ENCODE data around the gene ZPBP2. TPM values are rescaled to one million over a fixed set of nuclear protein-coding genes. Genes with fewer than 3 reads are reported as not detected.

The ZPBP2 gene
- total RNA-seq, 4 donors from 2014 or later, result not detected

- Histone ChIP-seq H3K4me3 (no peak overlapping the region), H3K27ac (no peak overlapping the region), H3K4me1 (peaks cover 14% of the 10 kb centered on the region), H3K9me3 (no peaks in the 10 kb centered on the region), H3K27me3 (peaks cover 78% of the 10 kb centered on the region), H3K36me3 (no peaks in the 10 kb centered on the region)
- 92% methylated on average over 8 of the region's 8 CpGs for WGBS
- TF ChIP-seq POLR2A (IDR thresholded peaks at IDR 0.05) (no peak), POLR2AphosphoS5 (IDR thresholded peaks at IDR 0.05) (no peak), EP300 (IDR thresholded peaks at IDR 0.05) (no peak), CTCF (IDR thresholded peaks at IDR 0.05) (no peak)
- no peak for DNase-seq (ENCODE audit: low spot score in 2 of 2)
These were observed 1.8 kb upstream of the ZPBP2 start for GRCh38 chr17:39866013-39866730.

GRCh38 chr17:39867084-39867879 is 720 bp upstream of the ZPBP2 start:
- no peaks in the 10 kb centered on the region for H3K9me3 ChIP-seq
- WGBS, result 88% methylated on average over 21 of the region's 21 CpGs
- no peak for DNase-seq (ENCODE audit: low spot score in 2 of 2)
- no peak overlapping the region for H3K4me3 ChIP-seq
- H3K36me3 ChIP-seq, result no peaks in the 10 kb centered on the region
- H3K4me1 ChIP-seq, result peaks cover 14% of the 10 kb centered on the region
- H3K27me3 ChIP-seq, result peaks cover 67% of the 10 kb centered on the region
- H3K27ac ChIP-seq, result no peak overlapping the region
- TF ChIP-seq CTCF (IDR thresholded peaks at IDR 0.05) (no peak), EP300 (IDR thresholded peaks at IDR 0.05) (no peak), POLR2A (IDR thresholded peaks at IDR 0.05) (no peak), POLR2AphosphoS5 (IDR thresholded peaks at IDR 0.05) (no peak)

- Histone ChIP-seq H3K9me3 (no peaks in the 10 kb centered on the region), H3K36me3 (no peaks in the 10 kb centered on the region), H3K4me1 (peaks cover 14% of the 10 kb centered on the region), H3K27me3 (peaks cover 58% of the 10 kb centered on the region), H3K4me3 (no peak overlapping the region), H3K27ac (no peak overlapping the region)
- DNase-seq (ENCODE audit: low spot score in 2 of 2), result no peak
- TF ChIP-seq POLR2A (IDR thresholded peaks at IDR 0.05) (no peak), CTCF (IDR thresholded peaks at IDR 0.05) (no peak), EP300 (IDR thresholded peaks at IDR 0.05) (no peak), POLR2AphosphoS5 (IDR thresholded peaks at IDR 0.05) (no peak)
- 85% methylated on average over 17 of the region's 17 CpGs for WGBS
These were observed 546 bp downstream of the ZPBP2 start for GRCh38 chr17:39868554-39868942.

- peaks cover 50% of the 10 kb centered on the region for H3K27me3 ChIP-seq
- DNase-seq (ENCODE audit: low spot score in 2 of 2), result no peak
- H3K4me1 ChIP-seq, result peaks cover 5% of the 10 kb centered on the region
- no peak overlapping the region for H3K4me3 ChIP-seq
- H3K27ac ChIP-seq, result no peak overlapping the region
- TF ChIP-seq POLR2A (IDR thresholded peaks at IDR 0.05) (no peak), POLR2AphosphoS5 (IDR thresholded peaks at IDR 0.05) (no peak), CTCF (IDR thresholded peaks at IDR 0.05) (no peak), EP300 (IDR thresholded peaks at IDR 0.05) (no peak)
- H3K9me3 ChIP-seq, result no peaks in the 10 kb centered on the region
- no peaks in the 10 kb centered on the region for H3K36me3 ChIP-seq
- WGBS, result 98% methylated on average over 1 of the region's 1 CpG
These were observed 2.8 kb downstream of the ZPBP2 start for GRCh38 chr17:39870776-39871175.

- Histone ChIP-seq H3K4me3 (no peak overlapping the region), H3K27ac (no peak overlapping the region), H3K4me1 (peaks cover 5% of the 10 kb centered on the region), H3K27me3 (peaks cover 46% of the 10 kb centered on the region), H3K36me3 (no peaks in the 10 kb centered on the region), H3K9me3 (no peaks in the 10 kb centered on the region)
- DNase-seq (ENCODE audit: low spot score in 2 of 2), result no peak
- 82% methylated on average over 2 of the region's 2 CpGs for WGBS
- TF ChIP-seq POLR2A (IDR thresholded peaks at IDR 0.05) (no peak), CTCF (IDR thresholded peaks at IDR 0.05) (no peak), EP300 (IDR thresholded peaks at IDR 0.05) (no peak), POLR2AphosphoS5 (IDR thresholded peaks at IDR 0.05) (no peak)
These were observed 3.8 kb downstream of the ZPBP2 start for GRCh38 chr17:39871801-39872200.

All from suprapubic skin (tissue), 4 donors.